HepG2 (cell line): ENCODE results near the gene SFMBT1. TPM values are rescaled to one million over a fixed set of nuclear protein-coding genes. Genes with fewer than 3 reads are reported as not detected.

ENCODE experiments used
- AGO1 ChIP-seq: fragments of 200-400 bp; formaldehyde crosslinking; IDR thresholded peaks from 2 replicates; pipeline ENCODE4 v1.6.1; 2017; ENCODE audit warnings: mild to moderate bottlenecking, low read depth, low read length, moderate library complexity; ENCODE audit not compliant: poor library complexity, severe bottlenecking
- AHR ChIP-seq: IDR thresholded peaks from 2 replicates; pipeline ENCODE4 v1.6.1; 2018; ENCODE audit warnings: missing genetic modification reagents, missing compliant biosample characterization
- ATM ChIP-seq: fragments of 450-650 bp; IDR thresholded peaks from 2 replicates; pipeline ENCODE4 v1.7.1; 2017; ENCODE audit warnings: mild to moderate bottlenecking, borderline replicate concordance
- GABPA ChIP-seq, 2 experiments: IDR thresholded peaks; 2 replicates each; pipeline ENCODE4 v1.6.1; 2011 to 2016; ENCODE audit warnings: low read depth in 2 of 2, low read length in 1 of 2, missing biosample characterization in 1 of 2, missing genetic modification characterization in 1 of 2
- HES4 ChIP-seq: sonication (generic); formaldehyde crosslinking; IDR thresholded peaks from 2 replicates; pipeline ENCODE4 v1.9.0; 2021; ENCODE audit warnings: mild to moderate bottlenecking, missing genetic modification reagents, borderline replicate concordance
- KMT2B ChIP-seq: IDR thresholded peaks from 2 replicates; pipeline ENCODE4 v1.6.1; 2016; ENCODE audit warnings: missing genetic modification reagents, missing compliant biosample characterization
- MED8 ChIP-seq: sonication (generic); formaldehyde crosslinking; IDR thresholded peaks from 2 replicates; pipeline ENCODE4 v1.8.1; 2023; ENCODE audit warnings: mild to moderate bottlenecking, missing genetic modification reagents; ENCODE audit not compliant: insufficient replicate concordance
- MEF2D ChIP-seq: sonication (generic); formaldehyde crosslinking; IDR thresholded peaks from 2 replicates; pipeline ENCODE4 v1.5.1; 2020; ENCODE audit warnings: mild to moderate bottlenecking, missing genetic modification reagents
- POLR2A ChIP-seq, 2 experiments: IDR thresholded peaks; 2 replicates each; pipeline ENCODE4 v1.6.1; 2011; ENCODE audit warnings: low read depth in 2 of 2, low read length in 2 of 2, mild to moderate bottlenecking in 1 of 2, moderate library complexity in 1 of 2; ENCODE audit not compliant: insufficient read depth in 1 of 2
- SALL2 ChIP-seq: sonication (generic); formaldehyde crosslinking; IDR thresholded peaks from 2 replicates; pipeline ENCODE4 v1.8.1; 2023; ENCODE audit warnings: mild to moderate bottlenecking, missing genetic modification reagents, inconsistent platforms
- SKI ChIP-seq: fragments of 450-650 bp; IDR thresholded peaks from one replicate; pipeline ENCODE4 v1.6.1; 2018; ENCODE audit warnings: mild to moderate bottlenecking; ENCODE audit not compliant: partially characterized antibody
- SOX6 ChIP-seq, 2 experiments: fragments of 450-650 bp in 1 of 2; sonication (generic) in 1 of 2; formaldehyde crosslinking in 1 of 2; IDR thresholded peaks; 2 replicates each; pipeline versions ENCODE4 v1.4.0 to v1.6.1; 2017 to 2020; ENCODE audit warnings: antibody characterized with exemption in 1 of 2, mild to moderate bottlenecking in 1 of 2, missing genetic modification reagents in 1 of 2
- TBL1XR1 ChIP-seq: fragments of 150-350 bp; IDR thresholded peaks from 2 replicates; pipeline ENCODE4 v1.6.1; 2014; ENCODE audit warnings: borderline replicate concordance, low read length; ENCODE audit not compliant: partially characterized antibody
- ZBTB8A ChIP-seq: sonication (generic); formaldehyde crosslinking; IDR thresholded peaks from 2 replicates; pipeline ENCODE4 v1.4.0; 2020; ENCODE audit warnings: mild to moderate bottlenecking, low read depth, missing genetic modification reagents, borderline replicate concordance
- ZNF18 ChIP-seq: sonication (generic); formaldehyde crosslinking; IDR thresholded peaks from 2 replicates; pipeline ENCODE4 v1.8.0; 2022; ENCODE audit warnings: mild to moderate bottlenecking, missing genetic modification reagents; ENCODE audit not compliant: insufficient replicate concordance
- ZNF337 ChIP-seq: sonication (generic); formaldehyde crosslinking; IDR thresholded peaks from 2 replicates; pipeline ENCODE4 v1.5.1; 2020; ENCODE audit warnings: missing genetic modification reagents, low read depth, mild to moderate bottlenecking, borderline replicate concordance
- ZNF564 ChIP-seq: sonication (generic); formaldehyde crosslinking; IDR thresholded peaks from 2 replicates; pipeline ENCODE4 v1.8.1; 2023; ENCODE audit warnings: mild to moderate bottlenecking, missing genetic modification reagents
- polyA plus RNA-seq, 8 experiments: library from polyadenylated mRNA; depleted of rRNA in 3 of 8; stranded (reverse) in 7 of 8; unstranded in 1 of 8; fragments of >200 nt; fragmentation: Illumina TruSeq in 4 of 8; extraction: Trizol in 4 of 8; gene quantifications; 2 replicates each; pipeline versions ENCODE4 v1.2.1 to v1.2.3, GENCODE V29; 2011 to 2016; ENCODE audit warnings: low read depth in 4 of 8, missing spikeins in 1 of 8, mixed read lengths in 1 of 8; ENCODE audit not compliant: insufficient read depth in 1 of 8
- total RNA-seq, 5 experiments: library from RNA; depleted of rRNA; stranded (reverse); fragments of >200 nt; fragmentation: Illumina TruSeq; extraction: Trizol; gene quantifications; 2 replicates each; pipeline ENCODE4 v1.2.3, GENCODE V29; 2016; ENCODE audit warnings: low read depth in 1 of 5
- TF ChIP-seq, protein P1 (sequence below): sonication (generic); formaldehyde crosslinking; IDR thresholded peaks from 2 replicates; pipeline ENCODE4 v1.8.0; 2022; ENCODE audit warnings: mild to moderate bottlenecking, missing genetic modification reagents
- TF ChIP-seq, protein P2 (sequence below): sonication (generic); formaldehyde crosslinking; IDR thresholded peaks from 2 replicates; pipeline ENCODE4 v1.4.0; 2020; ENCODE audit warnings: mild to moderate bottlenecking, low read depth, missing genetic modification reagents
- TF ChIP-seq, protein P3 (sequence below): sonication (generic); formaldehyde crosslinking; IDR thresholded peaks from 2 replicates; pipeline ENCODE4 v1.8.0; 2022; ENCODE audit warnings: low read depth, missing genetic modification reagents
- TF ChIP-seq, protein P4 (sequence below): sonication (generic); formaldehyde crosslinking; IDR thresholded peaks from 2 replicates; pipeline ENCODE4 v1.4.0; 2020; ENCODE audit warnings: mild to moderate bottlenecking, missing genetic modification reagents

The SFMBT1 gene
- total and polyA plus RNA-seq, 2 of the 13 experiments (the other 11 are each of a cell fraction or from before 2014, with no cell fraction given): 3.8 to 12.8 TPM

DNA sequence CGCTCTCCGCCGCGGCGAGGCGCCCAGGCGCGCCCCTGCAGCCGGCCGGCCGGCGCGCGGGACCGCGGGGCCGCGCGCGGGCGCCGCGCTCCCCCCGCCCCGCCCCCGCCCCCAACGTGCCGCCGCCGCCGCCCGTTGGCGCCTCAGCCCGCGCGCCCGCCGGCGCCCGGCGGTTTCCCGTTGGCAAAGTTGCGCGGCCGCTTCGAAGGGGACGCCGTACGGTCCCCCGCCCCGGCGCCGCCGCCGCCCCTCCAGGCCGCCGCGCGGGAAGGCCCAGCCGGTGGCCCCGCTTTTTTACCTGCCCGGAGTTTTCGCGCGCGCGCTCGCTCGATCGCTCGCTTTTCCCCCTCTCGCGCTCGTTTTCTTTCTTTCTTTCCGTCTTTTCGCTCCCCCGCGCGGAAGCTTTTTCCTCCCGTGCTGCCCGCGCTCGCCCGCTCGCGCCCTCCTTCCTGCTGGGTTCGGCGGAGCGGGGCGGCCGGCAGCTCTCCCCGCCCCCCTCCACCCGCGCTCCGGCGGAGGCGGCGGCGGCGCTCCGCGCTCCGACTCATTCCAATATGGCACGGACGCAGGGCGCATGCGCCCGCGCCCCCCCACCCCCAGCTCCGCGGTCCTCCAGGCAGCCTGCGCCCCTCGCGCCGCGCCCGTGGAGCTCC is at the start of gene SFMBT1 (continued):
- TF ChIP-seq ZNF18 (CRISPR knock-in tag) (no peak), ZNF564 (no peak), POLR2A (IDR thresholded peaks at IDR 0.05; ENCODE audit: insufficient read depth in 1 of 2, low read depth in 2 of 2, low read length in 2 of 2) (peak in 1 of 2 experiments; percentile 45; a peak in 2 of 4 replicates), ATM (no peak), HES4 (peak; percentile 56; the same call in 1 of the 2 replicates), GABPA (IDR thresholded peaks at IDR 0.05; ENCODE audit: low read depth, low read length) (no peak; the same call in 1 of the 2 replicates), GABPA (CRISPR knock-in tag; IDR thresholded peaks at IDR 0.05; ENCODE audit: low read depth) (no peak), MEF2D (CRISPR knock-in tag) (no peak), TBL1XR1 (no peak), SOX6 (IDR thresholded peaks at IDR 0.05) (no peak), SOX6 (CRISPR knock-in tag; IDR thresholded peaks at IDR 0.05) (no peak), MED8 (CRISPR knock-in tag) (no peak), ZBTB8A (CRISPR knock-in tag) (no peak), AGO1 (no peak), KMT2B (CRISPR knock-in tag) (0 out of 2 replicates have a peak, but pooled peaks have one; percentile 25), ZNF337 (CRISPR knock-in tag) (no peak), AHR (CRISPR knock-in tag) (no peak), SKI (no peak), SALL2 (CRISPR knock-in tag) (no peak; the same call in 1 of the 2 replicates)
- TF ChIP-seq, protein P1, sequence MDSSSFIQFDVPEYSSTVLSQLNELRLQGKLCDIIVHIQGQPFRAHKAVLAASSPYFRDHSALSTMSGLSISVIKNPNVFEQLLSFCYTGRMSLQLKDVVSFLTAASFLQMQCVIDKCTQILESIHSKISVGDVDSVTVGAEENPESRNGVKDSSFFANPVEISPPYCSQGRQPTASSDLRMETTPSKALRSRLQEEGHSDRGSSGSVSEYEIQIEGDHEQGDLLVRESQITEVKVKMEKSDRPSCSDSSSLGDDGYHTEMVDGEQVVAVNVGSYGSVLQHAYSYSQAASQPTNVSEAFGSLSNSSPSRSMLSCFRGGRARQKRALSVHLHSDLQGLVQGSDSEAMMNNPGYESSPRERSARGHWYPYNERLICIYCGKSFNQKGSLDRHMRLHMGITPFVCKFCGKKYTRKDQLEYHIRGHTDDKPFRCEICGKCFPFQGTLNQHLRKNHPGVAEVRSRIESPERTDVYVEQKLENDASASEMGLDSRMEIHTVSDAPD (CRISPR knock-in tag): no peak
- TF ChIP-seq, protein P2, sequence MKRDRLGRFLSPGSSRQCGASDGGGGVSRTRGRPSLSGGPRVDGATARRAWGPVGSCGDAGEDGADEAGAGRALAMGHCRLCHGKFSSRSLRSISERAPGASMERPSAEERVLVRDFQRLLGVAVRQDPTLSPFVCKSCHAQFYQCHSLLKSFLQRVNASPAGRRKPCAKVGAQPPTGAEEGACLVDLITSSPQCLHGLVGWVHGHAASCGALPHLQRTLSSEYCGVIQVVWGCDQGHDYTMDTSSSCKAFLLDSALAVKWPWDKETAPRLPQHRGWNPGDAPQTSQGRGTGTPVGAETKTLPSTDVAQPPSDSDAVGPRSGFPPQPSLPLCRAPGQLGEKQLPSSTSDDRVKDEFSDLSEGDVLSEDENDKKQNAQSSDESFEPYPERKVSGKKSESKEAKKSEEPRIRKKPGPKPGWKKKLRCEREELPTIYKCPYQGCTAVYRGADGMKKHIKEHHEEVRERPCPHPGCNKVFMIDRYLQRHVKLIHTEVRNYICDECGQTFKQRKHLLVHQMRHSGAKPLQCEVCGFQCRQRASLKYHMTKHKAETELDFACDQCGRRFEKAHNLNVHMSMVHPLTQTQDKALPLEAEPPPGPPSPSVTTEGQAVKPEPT (CRISPR knock-in tag): no peak
- TF ChIP-seq, protein P3, sequence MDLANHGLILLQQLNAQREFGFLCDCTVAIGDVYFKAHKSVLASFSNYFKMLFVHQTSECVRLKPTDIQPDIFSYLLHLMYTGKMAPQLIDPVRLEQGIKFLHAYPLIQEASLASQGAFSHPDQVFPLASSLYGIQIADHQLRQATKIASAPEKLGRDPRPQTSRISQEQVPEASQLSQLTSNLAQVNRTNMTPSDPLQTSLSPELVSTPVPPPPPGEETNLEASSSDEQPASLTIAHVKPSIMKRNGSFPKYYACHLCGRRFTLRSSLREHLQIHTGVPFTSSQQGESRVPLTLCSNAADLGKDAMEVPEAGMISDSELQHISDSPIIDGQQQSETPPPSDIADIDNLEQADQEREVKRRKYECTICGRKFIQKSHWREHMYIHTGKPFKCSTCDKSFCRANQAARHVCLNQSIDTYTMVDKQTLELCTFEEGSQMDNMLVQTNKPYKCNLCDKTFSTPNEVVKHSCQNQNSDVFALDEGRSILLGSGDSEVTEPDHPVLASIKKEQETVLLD (CRISPR knock-in tag): peak; percentile 77
- TF ChIP-seq, protein P4, sequence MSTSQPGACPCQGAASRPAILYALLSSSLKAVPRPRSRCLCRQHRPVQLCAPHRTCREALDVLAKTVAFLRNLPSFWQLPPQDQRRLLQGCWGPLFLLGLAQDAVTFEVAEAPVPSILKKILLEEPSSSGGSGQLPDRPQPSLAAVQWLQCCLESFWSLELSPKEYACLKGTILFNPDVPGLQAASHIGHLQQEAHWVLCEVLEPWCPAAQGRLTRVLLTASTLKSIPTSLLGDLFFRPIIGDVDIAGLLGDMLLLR (CRISPR knock-in tag): no peak
